Upper lobe of right lung (tissue), 1 donor: ENCODE measurements around the gene BMAL1. TPM values are rescaled to one million over a fixed set of nuclear protein-coding genes. Genes with fewer than 3 reads are reported as not detected.

ENCODE experiments used
- ATAC-seq: fragments of 200-7000 bp; cut with Tn5 transposase; one replicate; pipeline ENCODE4 v1.9.1; 2020; ENCODE audit warnings: mild to moderate bottlenecking, moderate library complexity
- DNase-seq: peaks from one replicate; pipeline ENCODE4 v3.0.0-alpha.2; 2020
- H3K27ac ChIP-seq: fragments of 200-600 bp; one replicate; pipeline ENCODE4 v1.8.0; 2022
- H3K27me3 ChIP-seq: fragments of 200-600 bp; one replicate; pipeline ENCODE4 v1.8.0; 2022; ENCODE audit warnings: mild to moderate bottlenecking
- H3K36me3 ChIP-seq: fragments of 200-600 bp; one replicate; pipeline ENCODE4 v1.8.0; 2022
- H3K4me1 ChIP-seq: fragments of 200-600 bp; one replicate; pipeline ENCODE4 v1.8.0; 2022
- H3K4me3 ChIP-seq: fragments of 200-600 bp; one replicate; pipeline ENCODE4 v1.8.0; 2022; ENCODE audit warnings: mild to moderate bottlenecking
- H3K9me3 ChIP-seq: fragments of 200-600 bp; one replicate; pipeline ENCODE4 v1.8.0; 2022
- CTCF ChIP-seq: fragments of 200-600 bp; IDR thresholded peaks from one replicate; pipeline ENCODE4 v1.8.0; 2022; ENCODE audit warnings: antibody characterized with exemption
- intact Hi-C: fragments of 100-400 bp; cut with DNase I; formaldehyde crosslinking; loops from one replicate; pipeline ENCODE4 v1.11.0; 2022
- total RNA-seq: library from RNA; stranded (reverse); fragmentation: NEBNext Ultra II Directional; extraction: Animal tissue kit (Norgen Biotek cat#: 25700); gene quantifications from one replicate; pipeline ENCODE4 v1.2.1, GENCODE V29; 2021
- donor health status: DM: no; HTN: yes; CAD: no; lungs with severe emphysema.

BMAL1 gene
- total RNA-seq, 1 donor from 2014 or later, result 18.8 TPM

- no peaks in the 10 kb centered on the region for H3K36me3 ChIP-seq
- no peak for TF ChIP-seq CTCF
- DNase-seq, result no peak
- intact Hi-C loops, result no loop called here
- no peaks in the 10 kb centered on the region for H3K27me3 ChIP-seq
- no peak overlapping the region for H3K4me3 ChIP-seq
- no peaks in the 10 kb centered on the region for H3K9me3 ChIP-seq
- H3K4me1 ChIP-seq, result no peaks in the 10 kb centered on the region
- H3K27ac ChIP-seq, result no peak overlapping the region
- ATAC-seq, result no peak
Observed at GRCh38 chr11:13235895-13236294, 41.7 kb upstream of the BMAL1 start.

GRCh38 chr11:13236626-13237025 lies 41.0 kb upstream of the BMAL1 start:
- TF ChIP-seq CTCF, result no peak
- Histone ChIP-seq H3K4me1 (no peaks in the 10 kb centered on the region), H3K27ac (no peak overlapping the region), H3K36me3 (no peaks in the 10 kb centered on the region), H3K27me3 (no peaks in the 10 kb centered on the region), H3K4me3 (no peak overlapping the region), H3K9me3 (no peaks in the 10 kb centered on the region)
- intact Hi-C loops, result no loop called here
- no peak for DNase-seq
- no peak for ATAC-seq

- intact Hi-C loops, result no loop called here
- TF ChIP-seq CTCF, result no peak
- ATAC-seq (no peak), DNase-seq (no peak)
- no peaks in the 10 kb centered on the region for H3K36me3 ChIP-seq
- H3K4me1 ChIP-seq, result no peaks in the 10 kb centered on the region
- H3K27me3 ChIP-seq, result no peaks in the 10 kb centered on the region
- no peaks in the 10 kb centered on the region for H3K9me3 ChIP-seq
- no peak overlapping the region for H3K4me3 ChIP-seq
- no peak overlapping the region for H3K27ac ChIP-seq
Observed at GRCh38 chr11:13237761-13238160, 39.8 kb upstream of the BMAL1 start.

GRCh38 chr11:13238879-13239514 lies 38.6 kb upstream of the BMAL1 start:
- DNase-seq (no peak), ATAC-seq (peak; percentile 90)
- no peaks in the 10 kb centered on the region for H3K36me3 ChIP-seq
- peaks cover 2% of the 10 kb centered on the region for H3K27me3 ChIP-seq
- H3K9me3 ChIP-seq, result no peaks in the 10 kb centered on the region
- H3K27ac ChIP-seq, result no peak overlapping the region
- peak; percentile 90 for TF ChIP-seq CTCF
- no peaks in the 10 kb centered on the region for H3K4me1 ChIP-seq
- intact Hi-C loops, result no loop called here
- H3K4me3 ChIP-seq, result no peak overlapping the region

- ATAC-seq (no peak), DNase-seq (no peak)
- Histone ChIP-seq H3K27ac (no peak overlapping the region), H3K36me3 (no peaks in the 10 kb centered on the region), H3K4me3 (no peak overlapping the region), H3K27me3 (peaks cover 3% of the 10 kb centered on the region), H3K9me3 (no peaks in the 10 kb centered on the region), H3K4me1 (no peaks in the 10 kb centered on the region)
- intact Hi-C loops, result no loop called here
- TF ChIP-seq CTCF, result no peak
Observed at GRCh38 chr11:13242564-13242963, 35.0 kb upstream of the BMAL1 start.
